ENCODE data around the gene SLBP. TPM values are rescaled to one million over a fixed set of nuclear protein-coding genes. Genes with fewer than 3 reads are reported as not detected.

SLBP gene
- polyA plus RNA-seq, 3 donors: 39.6 to 63.7 (median 59.1) TPM

GRCh38 chr4:1670279-1670678, 41.8 kb downstream of the SLBP start:
- intact Hi-C loops (cut with micrococcal nuclease): no loop called here
- H3K9ac ChIP-seq (ENCODE audit: insufficient read depth, low read length, poor library complexity, severe bottlenecking): no peak overlapping the region
- no peaks in the 10 kb centered on the region for H3K4me1 Mint-ChIP-seq

GRCh38 chr4:1669850-1670249, 42.3 kb downstream of the SLBP start:
- Histone ChIP-seq H3K79me2 (ENCODE audit: insufficient read depth, low read length) (no peaks in the 10 kb centered on the region), H3K36me3 (replicated peaks in 1 of 2; ENCODE audit: control insufficient read depth in 1 of 2, insufficient read depth in 2 of 2, low read length in 2 of 2) (no peaks in the 10 kb centered on the region), H3K9me3 (replicated peaks in 1 of 2; ENCODE audit: control insufficient read depth in 1 of 2, insufficient read depth in 1 of 2, low read length in 2 of 2) (no peaks in the 10 kb centered on the region), H3K9ac (ENCODE audit: insufficient read depth, low read length, poor library complexity, severe bottlenecking) (no peak overlapping the region), H3K27me3 (ENCODE audit: control insufficient read depth in 2 of 2, insufficient read depth in 2 of 2, low read length in 2 of 2) (no peaks in the 10 kb centered on the region), H3K4me1 (ENCODE audit: control insufficient read depth in 1 of 2, insufficient read depth in 2 of 2, low read length in 2 of 2) (no peaks in the 10 kb centered on the region), H2AFZ (ENCODE audit: insufficient read depth, low read depth, low read length, poor library complexity, severe bottlenecking) (no peak overlapping the region), H3K4me2 (replicated peaks; ENCODE audit: extremely low read depth, low read length, poor library complexity, severe bottlenecking) (no peak overlapping the region), H3K27ac (ENCODE audit: low read depth in 1 of 2, low read length in 2 of 2) (no peak overlapping the region), H4K20me1 (ENCODE audit: insufficient read depth, low read length) (no peaks in the 10 kb centered on the region), H3K4me3 (replicated peaks in 1 of 3; ENCODE audit: low read depth in 2 of 3, low read length in 3 of 3) (no peak overlapping the region)
- Mint-ChIP-seq H3K27me3 (ENCODE audit: low read depth in 3 of 3) (peaks cover 0 to under 1% (median 0%) of the 10 kb centered on the region in 3 donors), H3K4me3 (no peak overlapping the region), H3K9me3 (no peaks in the 10 kb centered on the region), H3K27ac (peak overlapping the region in 1 of 7 donors; percentile 20), H3K36me3 (no peaks in the 10 kb centered on the region), H3K4me1 (no peaks in the 10 kb centered on the region)
- TF ChIP-seq CTCF (IDR thresholded peaks at IDR 0.05): no peak
- intact Hi-C loops (cut with micrococcal nuclease): no loop called here
- WGBS (ENCODE audit: insufficient coverage): 100% methylated on average over 19 of the region's 21 CpGs
- DNase-seq: no peak

More at GRCh38 chr4:1670279-1670678, 41.8 kb downstream of the SLBP start:
- no peak overlapping the region for H3K4me3 ChIP-seq (replicated peaks in 1 of 3; ENCODE audit: low read depth in 2 of 3, low read length in 3 of 3)
- Mint-ChIP-seq H3K27ac (no peak overlapping the region), H3K36me3 (no peaks in the 10 kb centered on the region), H3K9me3 (no peaks in the 10 kb centered on the region), H3K27me3 (ENCODE audit: low read depth in 3 of 3) (peaks cover 0 to 3% (median 0%) of the 10 kb centered on the region in 3 donors), H3K4me3 (no peak overlapping the region)
- H3K27me3 ChIP-seq (ENCODE audit: control insufficient read depth in 2 of 2, insufficient read depth in 2 of 2, low read length in 2 of 2): no peaks in the 10 kb centered on the region
- no peaks in the 10 kb centered on the region for H3K4me1 ChIP-seq (ENCODE audit: control insufficient read depth in 1 of 2, insufficient read depth in 2 of 2, low read length in 2 of 2)
- H3K27ac ChIP-seq (ENCODE audit: low read depth in 1 of 2, low read length in 2 of 2): no peak overlapping the region
- no peaks in the 10 kb centered on the region for H3K36me3 ChIP-seq (replicated peaks in 1 of 2; ENCODE audit: control insufficient read depth in 1 of 2, insufficient read depth in 2 of 2, low read length in 2 of 2)
- no peak overlapping the region for H2AFZ ChIP-seq (ENCODE audit: insufficient read depth, low read depth, low read length, poor library complexity, severe bottlenecking)
- H3K4me2 ChIP-seq (replicated peaks; ENCODE audit: extremely low read depth, low read length, poor library complexity, severe bottlenecking): no peak overlapping the region
- no peaks in the 10 kb centered on the region for H3K9me3 ChIP-seq (replicated peaks in 1 of 2; ENCODE audit: control insufficient read depth in 1 of 2, insufficient read depth in 1 of 2, low read length in 2 of 2)
- H4K20me1 ChIP-seq (ENCODE audit: insufficient read depth, low read length): no peaks in the 10 kb centered on the region
- no peak for TF ChIP-seq CTCF (IDR thresholded peaks at IDR 0.05)
- H3K79me2 ChIP-seq (ENCODE audit: insufficient read depth, low read length): no peaks in the 10 kb centered on the region
- no peak for DNase-seq
- 97% methylated on average over 11 of the region's 11 CpGs for WGBS (ENCODE audit: insufficient coverage)
